H1 (cell line): ENCODE data around the gene CRABP1.

ENCODE experiments used
- BACH1 ChIP-seq: IDR thresholded peaks from 2 replicates; pipeline ENCODE4 v1.6.1; 2012; ENCODE audit warnings: low read length, improper control_type of control experiment
- BRCA1 ChIP-seq: IDR thresholded peaks from 2 replicates; pipeline ENCODE4 v1.6.1; 2012; ENCODE audit warnings: low read depth, low read length, improper control_type of control experiment
- CEBPB ChIP-seq: IDR thresholded peaks from 2 replicates; pipeline ENCODE4 v1.6.1; 2012; ENCODE audit warnings: low read depth, low read length
- CREB1 ChIP-seq: IDR thresholded peaks from 2 replicates; pipeline ENCODE4 v1.6.1; 2012; ENCODE audit warnings: inconsistent platforms
- EZH2 ChIP-seq: fragments of 200-600 bp; sonication (generic); IDR thresholded peaks from 2 replicates; pipeline ENCODE4 v1.7.1; 2012; ENCODE audit warnings: low read depth, mild to moderate bottlenecking, moderate library complexity, low read length, inconsistent platforms; ENCODE audit not compliant: severe bottlenecking
- GABPA ChIP-seq: IDR thresholded peaks from 2 replicates; pipeline ENCODE4 v1.6.1; 2011; ENCODE audit warnings: mild to moderate bottlenecking, low read length, moderate library complexity, borderline replicate concordance; ENCODE audit not compliant: insufficient read depth
- HDAC2 ChIP-seq, 2 experiments: fragments of 300-600 bp in 1 of 2; sonication (generic) in 1 of 2; IDR thresholded peaks; 2 replicates each; pipeline ENCODE4 v1.6.1; 2011 to 2012; ENCODE audit warnings: low read depth in 2 of 2, low read length in 2 of 2, mild to moderate bottlenecking in 2 of 2, moderate library complexity in 2 of 2, borderline replicate concordance in 1 of 2, inconsistent platforms in 1 of 2
- POLR2A ChIP-seq, 2 experiments: IDR thresholded peaks; 1 replicate in 1 of 2; 2 replicates in 1 of 2; pipeline ENCODE4 v1.6.1; 2011; ENCODE audit warnings: low read depth in 2 of 2, low read length in 2 of 2, mild to moderate bottlenecking in 2 of 2; ENCODE audit errors: control extremely low read depth in 1 of 2
- POLR2AphosphoS5 ChIP-seq: IDR thresholded peaks from 2 replicates; pipeline ENCODE4 v1.6.1; 2011; ENCODE audit warnings: low read depth, low read length
- SP4 ChIP-seq: IDR thresholded peaks from 2 replicates; pipeline ENCODE4 v1.6.1; 2012; ENCODE audit warnings: low read length, inconsistent platforms
- TAF1 ChIP-seq: IDR thresholded peaks from 2 replicates; pipeline ENCODE4 v1.6.1; 2011; ENCODE audit warnings: mild to moderate bottlenecking, low read depth, low read length
- TF ChIP-seq, protein P1 (sequence below), 3 experiments: IDR thresholded peaks; 1 replicate in 2 of 3; 2 replicates in 1 of 3; pipeline versions ENCODE4 v1.5.1 to v1.6.1; 2011; ENCODE audit warnings: low read length in 3 of 3, mild to moderate bottlenecking in 3 of 3, inconsistent platforms in 2 of 3, low read depth in 1 of 3, moderate library complexity in 1 of 3; ENCODE audit not compliant: insufficient read depth in 1 of 3; ENCODE audit errors: control extremely low read depth in 1 of 3

DNA sequence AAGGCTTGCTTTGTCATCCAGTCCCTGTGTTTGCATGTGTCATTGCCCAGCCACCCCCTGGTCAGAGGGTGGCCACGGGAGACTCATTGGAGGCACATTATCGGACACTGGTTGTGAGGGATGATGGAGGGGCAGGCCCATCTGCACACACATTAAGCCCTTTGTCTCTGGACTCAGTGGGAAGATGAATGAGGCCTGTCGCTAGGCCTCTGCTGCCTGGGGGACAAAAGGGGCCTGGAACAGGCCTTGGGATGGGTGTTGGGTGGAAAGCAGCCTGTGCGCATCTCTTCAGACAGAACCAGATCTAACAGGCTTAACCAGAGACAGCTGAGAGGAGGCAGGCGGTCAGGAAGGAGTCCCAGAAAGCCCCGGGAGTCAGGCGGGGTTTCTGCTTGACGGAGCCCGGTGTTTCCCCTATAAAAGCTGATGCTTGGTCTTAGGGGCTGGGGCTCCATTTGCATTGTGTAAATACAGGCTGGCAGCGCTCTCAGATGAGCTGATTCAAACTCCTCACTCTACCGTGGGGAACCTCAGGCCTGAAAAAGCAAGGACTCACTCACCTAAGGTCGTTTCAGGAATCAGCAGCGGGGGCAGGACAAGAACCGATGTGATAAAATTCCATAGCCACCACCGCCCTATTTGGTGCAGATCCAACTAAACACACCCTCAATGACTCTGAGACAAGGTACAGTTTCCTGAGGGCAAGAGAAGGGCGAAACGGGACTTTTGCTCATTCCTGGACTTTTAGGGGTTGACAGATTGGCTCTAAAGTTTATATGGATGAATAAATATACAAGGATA lies 23.7 kb upstream of the CRABP1 start:
- TF ChIP-seq GABPA, result no peak
- TF ChIP-seq POLR2A (IDR thresholded peaks at IDR 0.05; ENCODE audit: control extremely low read depth in 1 of 2, low read depth in 2 of 2, low read length in 2 of 2), result 0 out of 3 replicates have a peak, but pooled peaks of 1 of the 2 experiments have one; percentile 28
- TF ChIP-seq, protein P1, sequence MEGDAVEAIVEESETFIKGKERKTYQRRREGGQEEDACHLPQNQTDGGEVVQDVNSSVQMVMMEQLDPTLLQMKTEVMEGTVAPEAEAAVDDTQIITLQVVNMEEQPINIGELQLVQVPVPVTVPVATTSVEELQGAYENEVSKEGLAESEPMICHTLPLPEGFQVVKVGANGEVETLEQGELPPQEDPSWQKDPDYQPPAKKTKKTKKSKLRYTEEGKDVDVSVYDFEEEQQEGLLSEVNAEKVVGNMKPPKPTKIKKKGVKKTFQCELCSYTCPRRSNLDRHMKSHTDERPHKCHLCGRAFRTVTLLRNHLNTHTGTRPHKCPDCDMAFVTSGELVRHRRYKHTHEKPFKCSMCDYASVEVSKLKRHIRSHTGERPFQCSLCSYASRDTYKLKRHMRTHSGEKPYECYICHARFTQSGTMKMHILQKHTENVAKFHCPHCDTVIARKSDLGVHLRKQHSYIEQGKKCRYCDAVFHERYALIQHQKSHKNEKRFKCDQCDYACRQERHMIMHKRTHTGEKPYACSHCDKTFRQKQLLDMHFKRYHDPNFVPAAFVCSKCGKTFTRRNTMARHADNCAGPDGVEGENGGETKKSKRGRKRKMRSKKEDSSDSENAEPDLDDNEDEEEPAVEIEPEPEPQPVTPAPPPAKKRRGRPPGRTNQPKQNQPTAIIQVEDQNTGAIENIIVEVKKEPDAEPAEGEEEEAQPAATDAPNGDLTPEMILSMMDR (IDR thresholded peaks at IDR 0.05; ENCODE audit: control extremely low read depth in 1 of 3, insufficient read depth in 1 of 3, low read depth in 1 of 3, low read length in 3 of 3), result no peak
- TF ChIP-seq BACH1, result no peak
- no peak for TF ChIP-seq TAF1
- TF ChIP-seq EZH2, result no peak
- TF ChIP-seq CEBPB, result no peak
- TF ChIP-seq POLR2AphosphoS5, result no peak
- no peak for TF ChIP-seq SP4
- TF ChIP-seq CREB1, result no peak
- no peak for TF ChIP-seq BRCA1
- 0 out of 4 replicates have a peak, but pooled peaks of 1 of the 2 experiments have one; percentile 20 for TF ChIP-seq HDAC2 (IDR thresholded peaks at IDR 0.05; ENCODE audit: borderline replicate concordance in 1 of 2, low read depth in 2 of 2, low read length in 2 of 2)
